GM18907 (cell line): ENCODE measurements around the gene KRT84.

Experiments
- ATAC-seq: cut with Tn5 transposase; IDR thresholded peaks from one replicate; pipeline ENCODE4 v1.9.1; 2021; ENCODE audit warnings: mild to moderate bottlenecking, moderate library complexity; ENCODE audit not compliant: unreplicated experiment

The KRT84 gene

GRCh38 chr12:52389313-52390207 lies 4.1 kb upstream of the KRT84 start:
- no peak for ATAC-seq

GRCh38 chr12:52387859-52388258 lies 2.4 kb upstream of the KRT84 start:
- ATAC-seq: no peak

- no peak for ATAC-seq
Measured at GRCh38 chr12:52383331-52383730, 2.1 kb downstream of the KRT84 start.

GRCh38 chr12:52382854-52383253 lies 2.6 kb downstream of the KRT84 start:
- ATAC-seq: no peak

- ATAC-seq: no peak
Measured at GRCh38 chr12:52381206-52381605, 4.2 kb downstream of the KRT84 start.

- no peak for ATAC-seq
Measured at GRCh38 chr12:52380271-52380694, 5.2 kb downstream of the KRT84 start.

- no peak for ATAC-seq
Measured at GRCh38 chr12:52379536-52379935, 5.9 kb downstream of the KRT84 start.

GRCh38 chr12:52378091-52378490 lies 7.4 kb downstream of the KRT84 start:
- ATAC-seq: no peak

GRCh38 chr12:52377266-52377665 lies 8.2 kb downstream of the KRT84 start:
- ATAC-seq: no peak

GRCh38 chr12:52372216-52373154 lies 13.0 kb downstream of the KRT84 start:
- ATAC-seq: no peak

GRCh38 chr12:52371716-52372115 lies 13.7 kb downstream of the KRT84 start:
- no peak for ATAC-seq

GRCh38 chr12:52370926-52371608 lies 14.4 kb downstream of the KRT84 start:
- ATAC-seq: no peak

GRCh38 chr12:52369809-52370208 lies 15.6 kb downstream of the KRT84 start:
- no peak for ATAC-seq

GRCh38 chr12:52369211-52369610 lies 16.2 kb downstream of the KRT84 start:
- ATAC-seq: no peak

- no peak for ATAC-seq
Measured at GRCh38 chr12:52368508-52368907, 16.9 kb downstream of the KRT84 start.

- no peak for ATAC-seq
Measured at GRCh38 chr12:52367876-52368275, 17.6 kb downstream of the KRT84 start.

- ATAC-seq: no peak
Measured at GRCh38 chr12:52366738-52367485, 18.5 kb downstream of the KRT84 start, which contains the start of gene KRT85. KRT85 (minus strand) TSS chr12:52367481; CDS start chr12:52367405, 76 bp downstream.

- ATAC-seq: no peak
Measured at GRCh38 chr12:52364901-52365489, 20.5 kb downstream of the KRT84 start.

GRCh38 chr12:52364061-52364460 lies 21.4 kb downstream of the KRT84 start:
- ATAC-seq: no peak
